ENCODE measurements around the gene TMEM129. TPM values are rescaled to one million over a fixed set of nuclear protein-coding genes. Genes with fewer than 3 reads are reported as not detected.
A peak's percentile ranks its signal among the peaks of the same experiment; 100 is the strongest.

Gene TMEM129
- total RNA-seq, 2 donors from 2014 or later: 20.4 to 22.1 TPM

- Mint-ChIP-seq H3K9me3 (no peaks in the 10 kb centered on the region), H3K27ac (no peak overlapping the region), H3K4me3 (no peak overlapping the region), H3K4me1 (ENCODE audit: low read depth) (peaks cover 60% of the 10 kb centered on the region), H3K27me3 (ENCODE audit: low read depth) (no peaks in the 10 kb centered on the region), H3K36me3 (ENCODE audit: insufficient read depth in 2 of 2) (peaks cover 5 to 10% of the 10 kb centered on the region in 2 donors)
- DNase-seq: no peak
- ATAC-seq (replicated peaks in 1 of 2): no peak
Measured at GRCh38 chr4:1717129-1718094, 3.7 kb downstream of the TMEM129 start.

GRCh38 chr4:1716065-1716945 is 4.8 kb downstream of the TMEM129 start:
- Mint-ChIP-seq H3K27ac (peak overlapping the region; percentile 77), H3K36me3 (ENCODE audit: insufficient read depth in 2 of 2) (peaks cover 2 to 6% of the 10 kb centered on the region in 2 donors)

GRCh38 chr4:1715002-1715758 is 5.9 kb downstream of the TMEM129 start:
- peaks cover 67% of the 10 kb centered on the region for H3K4me1 Mint-ChIP-seq (ENCODE audit: low read depth)
- peak overlapping the region; percentile 65 for H3K27ac Mint-ChIP-seq
- no peak for ATAC-seq (replicated peaks in 1 of 2)
- no peaks in the 10 kb centered on the region for H3K9me3 Mint-ChIP-seq
- peak overlapping the region; percentile 99 for H3K4me3 Mint-ChIP-seq
- no peak for DNase-seq
- H3K27me3 Mint-ChIP-seq (ENCODE audit: low read depth): no peaks in the 10 kb centered on the region
- peaks cover 8 to 13% of the 10 kb centered on the region in 2 donors for H3K36me3 Mint-ChIP-seq (ENCODE audit: insufficient read depth in 2 of 2)

More at GRCh38 chr4:1716065-1716945, 4.8 kb downstream of the TMEM129 start:
- ATAC-seq (replicated peaks in 1 of 2) (no peak), DNase-seq (no peak)
- peak overlapping the region in 1 of 2 donors; percentile 41 for H3K4me3 Mint-ChIP-seq
- no peaks in the 10 kb centered on the region for H3K9me3 Mint-ChIP-seq
- no peaks in the 10 kb centered on the region for H3K27me3 Mint-ChIP-seq (ENCODE audit: low read depth)
- H3K4me1 Mint-ChIP-seq (ENCODE audit: low read depth): peaks cover 57% of the 10 kb centered on the region

- H3K9me3 Mint-ChIP-seq: no peaks in the 10 kb centered on the region
- H3K4me1 Mint-ChIP-seq (ENCODE audit: low read depth): peaks cover 67% of the 10 kb centered on the region
- ATAC-seq (replicated peaks in 1 of 2): no peak
- H3K27ac Mint-ChIP-seq: peak overlapping the region; percentile 65
- DNase-seq: no peak
- no peaks in the 10 kb centered on the region for H3K27me3 Mint-ChIP-seq (ENCODE audit: low read depth)
- H3K36me3 Mint-ChIP-seq (ENCODE audit: insufficient read depth in 2 of 2): peaks cover 10 to 20% of the 10 kb centered on the region in 2 donors
- peak overlapping the region; percentile 99 for H3K4me3 Mint-ChIP-seq
Measured at GRCh38 chr4:1714303-1715001, 6.7 kb downstream of the TMEM129 start.

DNA sequence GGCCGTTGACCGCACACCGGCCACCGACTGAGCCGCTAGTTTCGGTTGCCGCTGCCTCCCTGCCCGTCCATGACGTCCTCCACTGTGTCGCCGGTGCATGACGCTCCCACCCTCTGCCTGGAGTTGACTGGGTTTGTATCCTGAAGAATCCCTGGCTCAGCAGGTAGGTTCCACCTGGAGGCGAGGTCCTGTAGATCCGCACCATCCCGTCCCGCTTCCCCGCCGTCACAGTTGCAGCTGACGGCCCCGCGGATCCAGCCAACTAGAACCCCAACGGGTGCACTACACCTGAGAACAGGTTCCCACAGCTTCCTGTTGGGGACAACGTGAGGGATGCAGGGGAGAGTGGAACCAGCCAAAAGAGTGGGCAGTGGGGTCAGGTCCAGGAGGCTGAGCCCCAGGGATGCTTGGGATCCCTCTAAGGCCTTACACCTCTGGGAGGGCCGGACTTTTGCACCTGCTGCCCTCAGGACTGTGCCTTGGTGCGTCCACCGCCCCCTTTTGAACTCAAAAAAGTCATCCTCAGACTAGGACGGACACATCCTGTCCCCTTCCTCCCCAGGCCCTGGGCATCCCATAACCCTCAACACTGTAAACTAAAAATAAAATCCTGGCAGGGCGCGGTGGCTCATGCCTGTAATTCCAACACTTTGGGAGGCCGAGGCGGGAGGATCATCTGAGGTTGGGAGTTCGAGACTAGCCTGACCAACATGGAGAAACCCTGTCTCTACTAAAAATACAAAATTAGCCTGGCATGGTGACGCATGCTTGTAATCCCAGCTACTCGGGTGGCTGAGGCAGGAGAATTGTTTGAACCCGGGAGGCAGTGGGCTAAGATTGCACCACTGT is 7.9 kb downstream of the TMEM129 start:
- H3K36me3 Mint-ChIP-seq (ENCODE audit: insufficient read depth in 2 of 2): peaks cover 10 to 24% of the 10 kb centered on the region in 2 donors
- no peaks in the 10 kb centered on the region for H3K27me3 Mint-ChIP-seq (ENCODE audit: low read depth)
- peak overlapping the region; percentile 99 for H3K4me3 Mint-ChIP-seq
- peak; percentile 11 to 20 for ATAC-seq (replicated peaks in 1 of 2)
- DNase-seq: no peak
- peak overlapping the region; percentile 95 for H3K27ac Mint-ChIP-seq
- H3K4me1 Mint-ChIP-seq (ENCODE audit: low read depth): peaks cover 67% of the 10 kb centered on the region
- H3K9me3 Mint-ChIP-seq: no peaks in the 10 kb centered on the region

GRCh38 chr4:1712216-1713002 is 8.7 kb downstream of the TMEM129 start, which contains the start of gene SLBP:
SLBP (minus strand) TSS chr4:1712319; CDS start chr4:1712188, 131 bp downstream.
- Mint-ChIP-seq H3K4me3 (peak within 1 kb of the TSS; percentile 99), H3K9me3 (no peaks in the 10 kb centered on the region), H3K4me1 (ENCODE audit: low read depth) (peaks cover 68% of the 10 kb centered on the region), H3K27me3 (ENCODE audit: low read depth) (no peaks in the 10 kb centered on the region), H3K27ac (peak within 1 kb of the TSS; percentile 95), H3K36me3 (ENCODE audit: insufficient read depth in 2 of 2) (peaks cover 10 to 26% of the 10 kb centered on the region in 2 donors)
- ATAC-seq (replicated peaks in 1 of 2) (peak; percentile 88 to 92), DNase-seq (peak; percentile 99 to 100)

- Mint-ChIP-seq H3K9me3 (no peaks in the 10 kb centered on the region), H3K4me1 (ENCODE audit: low read depth) (peaks cover 66% of the 10 kb centered on the region), H3K36me3 (ENCODE audit: insufficient read depth in 2 of 2) (peaks cover 10 to 26% of the 10 kb centered on the region in 2 donors), H3K27me3 (ENCODE audit: low read depth) (no peaks in the 10 kb centered on the region), H3K27ac (peak overlapping the region; percentile 51), H3K4me3 (peak overlapping the region; percentile 72 to 99)
- DNase-seq (peak in 1 of 2 donors; percentile 52), ATAC-seq (replicated peaks in 1 of 2) (peak; percentile 27 to 32)
Measured at GRCh38 chr4:1711571-1712215, 9.4 kb downstream of the TMEM129 start.

DNA sequence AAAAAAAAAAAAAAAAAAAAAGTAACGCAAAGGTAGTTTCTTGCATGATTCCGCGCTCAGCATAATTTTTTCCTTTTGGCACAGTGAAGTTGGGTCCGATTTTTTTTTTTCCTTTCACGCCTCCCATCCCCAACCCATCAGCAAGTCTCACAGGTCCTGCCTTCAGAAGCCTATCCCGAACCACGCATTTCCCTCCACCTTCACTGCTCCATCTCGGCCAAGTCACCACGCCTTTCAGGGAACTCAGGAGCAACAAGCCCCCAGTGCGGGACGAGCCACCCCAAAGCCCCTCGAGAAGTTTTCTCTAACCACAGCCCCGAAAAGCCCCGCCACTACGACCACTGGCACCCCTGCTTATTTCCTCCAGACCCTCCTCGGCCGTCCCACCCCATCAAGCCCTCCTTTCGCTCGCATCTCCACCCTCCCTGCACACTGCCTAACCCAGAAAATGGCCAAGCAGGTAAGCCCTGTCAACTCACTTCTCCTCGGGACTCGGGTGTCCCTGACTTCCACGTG is 10.0 kb downstream of the TMEM129 start:
- Mint-ChIP-seq H3K9me3 (no peaks in the 10 kb centered on the region), H3K27me3 (ENCODE audit: low read depth) (no peaks in the 10 kb centered on the region), H3K27ac (peak overlapping the region; percentile 51), H3K4me3 (peak overlapping the region; percentile 72 to 99), H3K4me1 (ENCODE audit: low read depth) (peaks cover 67% of the 10 kb centered on the region), H3K36me3 (ENCODE audit: insufficient read depth in 2 of 2) (peaks cover 10 to 30% of the 10 kb centered on the region in 2 donors)
- DNase-seq (no peak), ATAC-seq (replicated peaks in 1 of 2) (no peak)

DNA sequence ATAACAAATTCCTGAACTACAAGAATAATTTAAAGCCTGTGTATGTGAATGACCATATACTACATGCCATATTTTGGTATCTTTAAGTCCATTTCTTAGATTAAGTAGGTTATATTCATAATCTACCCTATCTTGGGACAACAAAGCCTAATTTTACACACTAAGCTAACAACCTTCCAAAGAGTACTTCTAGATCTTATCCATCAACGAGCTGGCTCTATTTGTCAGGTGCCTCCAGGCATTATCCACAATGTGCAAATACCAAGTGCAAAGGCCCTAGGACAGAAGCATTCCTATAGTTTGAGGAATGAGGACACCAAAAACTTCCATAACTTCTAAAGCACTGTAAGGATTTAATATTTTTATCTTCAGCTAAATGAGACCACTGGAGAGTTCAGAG is 12.5 kb downstream of the TMEM129 start:
- Mint-ChIP-seq H3K36me3 (ENCODE audit: insufficient read depth in 2 of 2) (peaks cover 10 to 41% of the 10 kb centered on the region in 2 donors), H3K27me3 (ENCODE audit: low read depth) (no peaks in the 10 kb centered on the region), H3K27ac (peak overlapping the region; percentile 51), H3K4me3 (peak overlapping the region; percentile 34), H3K4me1 (ENCODE audit: low read depth) (peaks cover 59% of the 10 kb centered on the region), H3K9me3 (no peaks in the 10 kb centered on the region)
- DNase-seq: no peak
- ATAC-seq (replicated peaks in 1 of 2): no peak

- Mint-ChIP-seq H3K9me3 (no peaks in the 10 kb centered on the region), H3K36me3 (ENCODE audit: insufficient read depth in 2 of 2) (peaks cover 12 to 46% of the 10 kb centered on the region in 2 donors), H3K27me3 (ENCODE audit: low read depth) (no peaks in the 10 kb centered on the region), H3K27ac (no peak overlapping the region), H3K4me3 (no peak overlapping the region), H3K4me1 (ENCODE audit: low read depth) (peaks cover 67% of the 10 kb centered on the region)
- DNase-seq: no peak
- no peak for ATAC-seq (replicated peaks in 1 of 2)
Measured at GRCh38 chr4:1706358-1706757, 14.8 kb downstream of the TMEM129 start.
